ENCODE measurements around the gene KDM2B.

DNA sequence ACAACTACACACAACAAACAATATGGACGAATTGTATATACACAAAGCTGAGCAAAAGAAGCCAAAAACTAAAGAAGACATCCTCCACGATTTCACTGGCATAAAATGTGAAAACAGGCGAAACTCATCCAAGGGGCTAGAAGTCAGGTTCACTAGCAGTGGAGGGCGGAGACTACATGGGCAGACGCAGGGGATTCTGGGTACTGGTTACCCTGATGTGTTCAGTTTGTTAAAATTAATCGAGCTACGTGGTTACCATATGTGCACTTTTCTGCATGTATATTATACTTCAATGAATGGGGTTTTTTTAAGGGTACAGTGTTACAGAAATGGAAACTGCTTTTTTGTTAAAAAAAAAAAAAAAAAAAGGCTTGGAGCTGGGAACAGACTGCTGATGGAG, 12.3 kb downstream of the KDM2B start:
- TF ChIP-seq, protein P1, sequence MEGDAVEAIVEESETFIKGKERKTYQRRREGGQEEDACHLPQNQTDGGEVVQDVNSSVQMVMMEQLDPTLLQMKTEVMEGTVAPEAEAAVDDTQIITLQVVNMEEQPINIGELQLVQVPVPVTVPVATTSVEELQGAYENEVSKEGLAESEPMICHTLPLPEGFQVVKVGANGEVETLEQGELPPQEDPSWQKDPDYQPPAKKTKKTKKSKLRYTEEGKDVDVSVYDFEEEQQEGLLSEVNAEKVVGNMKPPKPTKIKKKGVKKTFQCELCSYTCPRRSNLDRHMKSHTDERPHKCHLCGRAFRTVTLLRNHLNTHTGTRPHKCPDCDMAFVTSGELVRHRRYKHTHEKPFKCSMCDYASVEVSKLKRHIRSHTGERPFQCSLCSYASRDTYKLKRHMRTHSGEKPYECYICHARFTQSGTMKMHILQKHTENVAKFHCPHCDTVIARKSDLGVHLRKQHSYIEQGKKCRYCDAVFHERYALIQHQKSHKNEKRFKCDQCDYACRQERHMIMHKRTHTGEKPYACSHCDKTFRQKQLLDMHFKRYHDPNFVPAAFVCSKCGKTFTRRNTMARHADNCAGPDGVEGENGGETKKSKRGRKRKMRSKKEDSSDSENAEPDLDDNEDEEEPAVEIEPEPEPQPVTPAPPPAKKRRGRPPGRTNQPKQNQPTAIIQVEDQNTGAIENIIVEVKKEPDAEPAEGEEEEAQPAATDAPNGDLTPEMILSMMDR (IDR thresholded peaks at IDR 0.05), result no peak
- TF ChIP-seq ZFX (IDR thresholded peaks at IDR 0.05; ENCODE audit: borderline replicate concordance), result no peak

Measured in 22Rv1 (cell line).